H9 (cell line): ENCODE data around the gene P2RX6. TPM values are rescaled to one million over a fixed set of nuclear protein-coding genes. Genes with fewer than 3 reads are reported as not detected.

Experiments
- DNase-seq: peaks from one replicate; pipeline ENCODE4 v3.0.0-alpha.2; 2017
- H2AFZ ChIP-seq: one replicate; pipeline ENCODE4 v1.6.1; 2013; ENCODE audit warnings: mild to moderate bottlenecking, low read length, control low read depth, moderate library complexity
- H2AK5ac ChIP-seq: 2 replicates; pipeline ENCODE4 v1.6.1; 2013; ENCODE audit warnings: low read length, control low read depth, mixed read lengths; ENCODE audit not compliant: insufficient read length
- H2BK120ac ChIP-seq: one replicate; pipeline ENCODE4 v1.6.1; 2013; ENCODE audit warnings: low read depth, mild to moderate bottlenecking, low read length, control low read depth, inconsistent platforms; ENCODE audit not compliant: poor library complexity, severe bottlenecking
- H2BK12ac ChIP-seq: 2 replicates; pipeline ENCODE4 v1.6.1; 2013; ENCODE audit warnings: low read length, control low read depth, mixed read lengths, low read depth; ENCODE audit not compliant: insufficient read length
- H2BK15ac ChIP-seq: 2 replicates; pipeline ENCODE4 v1.6.1; 2013; ENCODE audit warnings: low read depth, low read length, control low read depth
- H2BK20ac ChIP-seq: one replicate; pipeline ENCODE4 v1.6.1; 2013; ENCODE audit warnings: low read depth, mild to moderate bottlenecking, low read length, control low read depth, inconsistent platforms; ENCODE audit not compliant: poor library complexity, severe bottlenecking
- H2BK5ac ChIP-seq: 2 replicates; pipeline ENCODE4 v1.6.1; 2013; ENCODE audit warnings: low read length, control low read depth, mixed read lengths; ENCODE audit not compliant: insufficient read length
- H3K14ac ChIP-seq: 2 replicates; pipeline ENCODE4 v1.6.1; 2013; ENCODE audit warnings: low read length, control low read depth; ENCODE audit not compliant: insufficient read depth
- H3K18ac ChIP-seq: 2 replicates; pipeline ENCODE4 v1.6.1; 2013; ENCODE audit warnings: low read depth, mild to moderate bottlenecking, mixed read lengths, low read length, control low read depth; ENCODE audit not compliant: insufficient read length
- H3K23ac ChIP-seq: 2 replicates; pipeline ENCODE4 v1.6.1; 2013; ENCODE audit warnings: low read length, control low read depth, mixed read lengths, low read depth; ENCODE audit not compliant: insufficient read length
- H3K23me2 ChIP-seq: 2 replicates; pipeline ENCODE4 v1.6.1; 2013; ENCODE audit warnings: low read depth, mild to moderate bottlenecking, mixed read lengths, low read length, control low read depth; ENCODE audit not compliant: insufficient read length, poor library complexity, severe bottlenecking
- H3K27ac ChIP-seq: 2 replicates; pipeline ENCODE4 v1.5.1; 2013; ENCODE audit warnings: low read length, control low read depth, mixed read lengths, low read depth; ENCODE audit not compliant: insufficient read length
- H3K27me3 ChIP-seq: 2 replicates; pipeline ENCODE4 v1.6.1; 2013; ENCODE audit warnings: low read length, control low read depth, inconsistent platforms; ENCODE audit not compliant: insufficient read depth
- H3K4ac ChIP-seq: 2 replicates; pipeline ENCODE4 v1.6.1; 2013; ENCODE audit warnings: low read depth, mild to moderate bottlenecking, control low read depth, inconsistent platforms, low read length, moderate library complexity
- H3K4me1 ChIP-seq: 2 replicates; pipeline ENCODE4 v1.6.1; 2013; ENCODE audit warnings: low read length, control low read depth, inconsistent platforms; ENCODE audit not compliant: insufficient read depth
- H3K4me2 ChIP-seq: 2 replicates; pipeline ENCODE4 v1.6.1; 2013; ENCODE audit warnings: low read length, control low read depth, mixed read lengths; ENCODE audit not compliant: insufficient read length, insufficient read depth
- H3K56ac ChIP-seq: 2 replicates; pipeline ENCODE4 v1.6.1; 2013; ENCODE audit warnings: low read depth, mild to moderate bottlenecking, mixed read lengths, low read length, control low read depth; ENCODE audit not compliant: insufficient read length
- H3K79me1 ChIP-seq: 2 replicates; pipeline ENCODE4 v1.6.1; 2013; ENCODE audit warnings: low read depth, mild to moderate bottlenecking, moderate library complexity, low read length, control low read depth, inconsistent platforms; ENCODE audit not compliant: insufficient read depth, poor library complexity, severe bottlenecking
- H3K79me2 ChIP-seq: 2 replicates; pipeline ENCODE4 v1.6.1; 2013; ENCODE audit warnings: low read length, control low read depth, inconsistent platforms; ENCODE audit not compliant: insufficient read depth
- H3K9ac ChIP-seq: 2 replicates; pipeline ENCODE4 v1.6.1; 2013; ENCODE audit warnings: low read length, control low read depth, mixed read lengths; ENCODE audit not compliant: insufficient read length; ENCODE audit errors: extremely low read depth
- H3K9me3 ChIP-seq: one replicate; pipeline ENCODE4 v1.6.1; 2013; ENCODE audit warnings: low read depth, low read length, inconsistent platforms; ENCODE audit not compliant: control insufficient read depth
- H3T11ph ChIP-seq: one replicate; pipeline ENCODE4 v1.6.1; 2013; ENCODE audit warnings: mild to moderate bottlenecking, low read length, control low read depth, inconsistent platforms
- H4K20me1 ChIP-seq: one replicate; pipeline ENCODE4 v1.6.1; 2013; ENCODE audit not compliant: control insufficient read depth, insufficient read length, insufficient read depth
- H4K5ac ChIP-seq: 2 replicates; pipeline ENCODE4 v1.6.1; 2013; ENCODE audit warnings: low read depth, mild to moderate bottlenecking, mixed read lengths, low read length, control low read depth; ENCODE audit not compliant: insufficient read length
- H4K8ac ChIP-seq: replicated peaks from 2 replicates; pipeline ENCODE4 v1.6.1; 2013; ENCODE audit warnings: low read length, control low read depth, mixed read lengths, low read depth; ENCODE audit not compliant: insufficient read length
- H4K91ac ChIP-seq: 2 replicates; pipeline ENCODE4 v1.6.1; 2013; ENCODE audit warnings: low read depth, mild to moderate bottlenecking, moderate library complexity, mixed read lengths, low read length, control low read depth; ENCODE audit not compliant: insufficient read length
- H3K27ac Mint-ChIP-seq, 3 experiments: 2 replicates in 2 of 3; 3 replicates in 1 of 3; pipeline ENCODE4 v1.8.0; 2020 to 2021; ENCODE audit warnings: mixed read lengths in 3 of 3, mild to moderate bottlenecking in 1 of 3, moderate library complexity in 1 of 3
- H3K27me3 Mint-ChIP-seq: 2 replicates; pipeline ENCODE4 v1.8.0; 2021; ENCODE audit warnings: low read depth, mild to moderate bottlenecking, moderate library complexity, mixed read lengths
- H3K36me3 Mint-ChIP-seq, 3 experiments: 2 replicates in 2 of 3; 3 replicates in 1 of 3; pipeline ENCODE4 v1.8.0; 2020 to 2021; ENCODE audit warnings: low read depth in 3 of 3, mixed read lengths in 3 of 3; ENCODE audit not compliant: insufficient read depth in 1 of 3
- H3K4me1 Mint-ChIP-seq, 2 experiments: 2 replicates each; pipeline ENCODE4 v1.8.0; 2020; ENCODE audit warnings: mixed read lengths in 2 of 2
- H3K4me3 Mint-ChIP-seq, 2 experiments: 2 replicates in 1 of 2; 3 replicates in 1 of 2; pipeline ENCODE4 v1.8.0; 2020 to 2021; ENCODE audit warnings: mild to moderate bottlenecking in 2 of 2, mixed read lengths in 2 of 2, moderate library complexity in 1 of 2
- H3K9me3 Mint-ChIP-seq, 2 experiments: 2 replicates in 1 of 2; 3 replicates in 1 of 2; pipeline ENCODE4 v1.8.0; 2020; ENCODE audit warnings: mild to moderate bottlenecking in 2 of 2, mixed read lengths in 2 of 2, moderate library complexity in 1 of 2
- CTCF ChIP-seq: fragments of 200-600 bp; sonication (generic); conservative IDR thresholded peaks from 3 replicates; pipeline ENCODE4 v1.8.0; 2021; ENCODE audit warnings: antibody characterized with exemption, mild to moderate bottlenecking
- WGBS: extraction: QIAGEN DNeasy Blood & Tissue Kit; methylation state at CpG from one replicate; pipeline ENCODE4 v1.1.7; 2013; ENCODE audit warnings: missing lambda C conversion rate, low lambda C conversion rate, mixed read lengths; ENCODE audit not compliant: insufficient read length; ENCODE audit errors: extremely low coverage; 5-methylcytosine and 5-hydroxymethylcytosine counted together
- total RNA-seq: library from RNA; stranded (reverse); gene quantifications from 2 replicates; pipeline ENCODE4 v1.2.1, GENCODE V29; 2021

Gene P2RX6
- total RNA-seq, 1 experiment from 2014 or later: not detected

GRCh38 chr22:20994128-20994901 is 20.6 kb upstream of the P2RX6 start:
- no peak overlapping the region for H4K91ac ChIP-seq
- H2AK5ac ChIP-seq: no peak overlapping the region
- no peak overlapping the region for H3K18ac ChIP-seq
- Mint-ChIP-seq H3K4me1 (0 out of 4 replicates have a peak, but pooled peaks cover 0 to 2% of the 10 kb centered on the region in 2 experiments), H3K27me3 (no peaks in the 10 kb centered on the region), H3K27ac (no peak overlapping the region), H3K9me3 (no peaks in the 10 kb centered on the region), H3K36me3 (peaks cover 2 to 26% (median 8%) of the 10 kb centered on the region in 3 experiments; a peak in 6 of 7 replicates), H3K4me3 (no peak overlapping the region)
- no peak for TF ChIP-seq CTCF
- H3K27me3 ChIP-seq: no peaks in the 10 kb centered on the region
- no peak overlapping the region for H4K5ac ChIP-seq
- H4K20me1 ChIP-seq: no peaks in the 10 kb centered on the region
- no peak overlapping the region for H3K4ac ChIP-seq
- WGBS: no CpG with 5 or more reads among the region's 30 CpGs
- no peak overlapping the region for H2BK20ac ChIP-seq
- no peak overlapping the region for H3K27ac ChIP-seq
- H3K9me3 ChIP-seq: no peaks in the 10 kb centered on the region
- H4K8ac ChIP-seq: no peak overlapping the region
- H3K4me1 ChIP-seq: no peaks in the 10 kb centered on the region
- no peaks in the 10 kb centered on the region for H3K79me1 ChIP-seq
- no peaks in the 10 kb centered on the region for H3K79me2 ChIP-seq
- no peak overlapping the region for H3K9ac ChIP-seq
- H2BK12ac ChIP-seq: no peak overlapping the region
- no peaks in the 10 kb centered on the region for H3K23me2 ChIP-seq
- H2BK5ac ChIP-seq: no peak overlapping the region
- no peak overlapping the region for H2AFZ ChIP-seq
- no peak for DNase-seq
- no peak overlapping the region for H2BK120ac ChIP-seq
- no peak overlapping the region for H3K23ac ChIP-seq
- no peak overlapping the region for H3K14ac ChIP-seq
- no peak overlapping the region for H2BK15ac ChIP-seq
- no peak overlapping the region for H3K56ac ChIP-seq
- H3T11ph ChIP-seq: no peak overlapping the region
- H3K4me2 ChIP-seq: no peak overlapping the region
